HG03103 (cell line): ENCODE data around the gene MYLK.

Experiments used
- ATAC-seq: cut with Tn5 transposase; IDR thresholded peaks from one replicate; pipeline ENCODE4 v1.9.1; 2021; ENCODE audit warnings: low read depth; ENCODE audit not compliant: unreplicated experiment

Gene MYLK

GRCh38 chr3:123778991-123779622 is 105.0 kb downstream of the MYLK start:
- ATAC-seq = no peak

- ATAC-seq = no peak
These were observed 105.6 kb downstream of the MYLK start for GRCh38 chr3:123778525-123778924.

DNA sequence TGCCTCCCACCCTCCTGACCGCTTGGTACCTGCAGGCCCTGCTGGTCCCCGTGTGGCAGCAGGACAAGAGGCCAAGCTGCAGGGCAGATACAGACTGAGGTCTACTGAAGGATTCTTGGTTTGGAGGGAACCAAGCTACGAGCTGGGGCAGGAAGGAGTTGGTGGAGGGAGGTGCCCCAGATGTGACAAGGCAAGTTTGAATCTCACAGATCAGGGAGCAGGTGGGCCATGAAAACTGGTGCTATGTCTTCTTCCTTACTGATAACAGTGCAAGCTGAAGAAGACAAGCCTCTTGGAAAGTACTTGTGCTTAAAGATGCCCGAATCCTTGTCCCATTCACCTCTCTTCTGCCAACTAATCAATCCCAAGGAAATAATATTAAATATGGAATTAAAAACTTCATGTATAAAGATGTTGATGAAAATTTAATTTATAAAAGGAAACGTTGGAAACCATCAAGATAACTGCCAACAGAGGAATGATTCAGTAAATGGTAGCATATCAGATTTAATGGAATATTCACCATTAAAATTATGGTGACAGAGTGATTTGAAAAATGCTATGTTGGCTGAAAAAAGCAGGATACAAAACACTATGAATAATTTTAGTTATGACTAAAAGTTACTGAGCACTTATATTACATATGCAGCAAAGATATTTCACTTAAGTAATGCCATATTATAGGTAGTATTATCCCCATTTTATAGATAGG is 107.9 kb downstream of the MYLK start:
- no peak for ATAC-seq

GRCh38 chr3:123774474-123774873 is 109.7 kb downstream of the MYLK start:
- no peak for ATAC-seq

DNA sequence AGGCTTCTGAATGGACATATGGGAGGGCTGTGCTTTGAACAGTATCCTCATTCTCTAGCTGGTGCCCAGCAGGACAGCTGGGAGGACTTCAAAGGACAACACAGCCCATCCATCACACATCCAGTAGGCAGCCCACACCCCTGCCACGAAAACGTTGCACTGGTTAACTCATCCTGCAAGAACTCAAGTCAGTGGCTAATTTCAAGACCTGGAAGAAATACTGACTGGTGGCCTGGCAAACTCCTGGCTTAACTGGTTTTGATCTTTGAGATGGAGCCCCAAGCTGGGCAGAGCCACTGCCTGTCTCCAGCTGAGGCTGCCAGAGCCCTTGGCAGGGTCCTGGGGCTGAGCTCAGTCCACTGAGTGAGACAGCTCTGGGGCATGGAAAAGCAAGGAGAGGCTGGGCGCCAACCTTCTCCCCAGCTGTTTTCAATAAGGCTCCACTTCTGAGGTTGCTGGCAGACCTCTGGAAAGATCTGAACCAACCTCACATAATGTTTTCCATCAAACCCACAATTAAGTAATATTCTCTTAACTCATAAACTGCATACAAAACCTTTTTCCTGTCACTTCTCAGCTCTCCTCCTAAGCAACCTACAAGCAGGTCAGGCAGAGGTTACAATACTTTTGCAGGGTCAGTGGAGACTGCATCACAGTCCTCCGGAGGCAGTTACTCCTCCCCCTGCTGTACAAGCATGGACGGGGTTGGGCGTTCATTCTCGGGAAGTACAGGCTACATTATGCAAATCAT is 110.3 kb downstream of the MYLK start:
- no peak for ATAC-seq

- ATAC-seq = no peak
These were observed 114.8 kb downstream of the MYLK start for GRCh38 chr3:123769356-123769743.

DNA sequence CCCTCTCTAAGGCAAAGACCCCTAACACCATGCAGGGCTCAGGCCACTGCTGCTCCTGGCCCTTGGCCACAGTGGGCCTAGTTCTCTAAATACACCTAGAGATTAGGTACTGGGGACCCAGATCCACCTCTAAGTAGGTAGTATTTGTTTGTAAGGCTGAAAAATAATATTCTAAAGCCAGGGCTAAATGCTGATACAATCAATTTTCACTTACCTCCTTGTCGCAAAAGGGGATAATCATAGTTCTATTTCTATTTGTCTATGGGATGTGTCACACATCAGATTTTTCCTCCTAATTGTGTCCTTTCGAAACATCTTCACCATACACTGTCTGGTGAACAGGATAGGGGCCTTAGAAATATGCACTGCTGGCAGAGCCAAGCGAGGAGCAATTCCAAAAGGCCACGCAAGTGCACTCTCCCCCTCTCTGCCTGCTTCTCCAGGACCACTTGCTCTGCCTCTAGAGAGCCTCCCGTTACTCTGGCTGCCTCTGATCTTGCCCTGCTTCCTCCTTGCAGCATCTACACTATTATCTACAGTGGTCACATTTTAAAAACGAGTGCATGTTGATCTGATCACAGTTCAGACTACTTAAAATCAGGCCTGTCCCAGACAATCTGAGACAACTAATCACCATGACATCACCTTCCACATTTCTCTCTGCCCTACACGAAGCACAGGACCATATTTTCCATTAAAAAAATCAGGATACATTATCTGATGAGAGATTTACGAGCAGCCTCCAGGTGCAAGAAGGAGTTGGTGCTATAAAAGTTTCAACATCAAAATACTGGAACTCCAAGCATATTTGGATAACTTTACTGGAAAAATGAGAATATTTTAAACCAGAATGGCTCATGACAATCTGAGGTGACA is 115.4 kb downstream of the MYLK start:
- no peak for ATAC-seq

GRCh38 chr3:123767564-123768292 is 116.4 kb downstream of the MYLK start:
- ATAC-seq = no peak

DNA sequence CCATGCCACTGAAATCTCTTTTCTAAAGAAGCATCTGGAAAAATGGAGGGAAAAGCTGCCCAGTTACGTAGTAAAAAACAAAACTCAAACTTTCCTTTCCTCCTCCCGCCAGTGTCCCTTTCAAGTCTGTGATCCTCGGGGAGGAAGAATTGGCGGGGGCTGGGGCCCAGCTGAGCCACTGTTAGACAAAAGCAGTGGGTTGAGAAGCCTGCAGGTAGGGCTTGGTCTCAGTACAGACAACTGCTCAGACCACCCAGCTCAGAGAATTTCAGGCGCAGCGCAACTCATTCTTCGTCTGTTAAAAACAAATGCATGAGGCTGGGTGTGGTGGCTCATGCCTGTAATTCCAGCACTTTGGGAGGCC is 117.1 kb downstream of the MYLK start:
- no peak for ATAC-seq

GRCh38 chr3:123766193-123767008 is 117.7 kb downstream of the MYLK start:
- no peak for ATAC-seq

DNA sequence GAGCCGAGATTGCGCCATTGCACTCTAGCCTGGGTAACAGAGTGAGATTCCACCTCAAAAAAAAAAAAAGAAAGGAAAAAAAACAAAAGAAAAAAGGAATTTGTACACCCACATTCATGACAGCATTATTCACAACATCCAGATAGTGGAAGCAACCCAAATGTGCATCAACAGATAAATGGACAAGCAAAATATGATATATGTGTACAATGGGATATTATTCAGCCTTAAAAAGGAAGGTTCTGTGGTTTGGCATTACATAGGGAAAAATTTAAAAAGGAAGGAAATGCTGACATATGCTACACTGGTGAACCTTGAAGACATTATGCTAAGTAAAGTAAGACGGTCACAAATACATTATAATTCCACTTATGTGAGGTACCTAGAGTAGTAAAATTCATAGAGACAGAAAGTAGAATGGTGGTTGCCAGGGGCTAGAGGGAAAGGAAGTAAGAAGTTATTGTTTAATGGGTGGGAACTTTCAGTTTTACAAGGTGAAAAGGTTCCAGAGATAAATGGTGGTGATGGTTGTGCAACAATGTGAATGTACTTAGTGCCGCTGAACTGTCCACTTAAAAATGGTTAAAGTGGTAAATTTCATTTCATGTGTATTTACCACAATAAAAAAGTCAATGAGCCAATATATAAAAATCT is 118.5 kb downstream of the MYLK start:
- ATAC-seq = no peak

GRCh38 chr3:123764647-123765046 is 119.5 kb downstream of the MYLK start:
- no peak for ATAC-seq

GRCh38 chr3:123762805-123763204 is 121.3 kb downstream of the MYLK start:
- no peak for ATAC-seq

- ATAC-seq = no peak
These were observed 123.3 kb downstream of the MYLK start for GRCh38 chr3:123760817-123761216.

- ATAC-seq = no peak
These were observed 124.3 kb downstream of the MYLK start for GRCh38 chr3:123759871-123760270.

DNA sequence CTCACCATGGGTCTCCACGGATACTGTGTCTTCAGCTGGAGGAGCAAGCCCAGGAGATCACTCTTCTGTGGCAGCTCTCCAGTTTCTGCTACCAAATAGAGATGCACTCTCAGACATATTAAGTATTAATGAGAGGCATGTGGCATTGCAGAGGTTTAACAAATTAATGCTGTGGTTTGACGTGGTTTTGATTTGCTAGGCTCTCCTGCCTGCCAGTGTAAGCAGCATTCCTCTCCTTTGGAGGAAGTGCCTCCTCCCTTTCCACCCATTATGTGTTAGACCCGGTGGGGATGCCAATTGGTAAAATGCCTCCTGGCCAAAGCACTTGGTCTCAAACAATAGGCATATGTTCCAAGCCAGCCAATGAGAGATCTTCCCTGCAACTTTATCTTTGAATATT is 124.8 kb downstream of the MYLK start:
- no peak for ATAC-seq

DNA sequence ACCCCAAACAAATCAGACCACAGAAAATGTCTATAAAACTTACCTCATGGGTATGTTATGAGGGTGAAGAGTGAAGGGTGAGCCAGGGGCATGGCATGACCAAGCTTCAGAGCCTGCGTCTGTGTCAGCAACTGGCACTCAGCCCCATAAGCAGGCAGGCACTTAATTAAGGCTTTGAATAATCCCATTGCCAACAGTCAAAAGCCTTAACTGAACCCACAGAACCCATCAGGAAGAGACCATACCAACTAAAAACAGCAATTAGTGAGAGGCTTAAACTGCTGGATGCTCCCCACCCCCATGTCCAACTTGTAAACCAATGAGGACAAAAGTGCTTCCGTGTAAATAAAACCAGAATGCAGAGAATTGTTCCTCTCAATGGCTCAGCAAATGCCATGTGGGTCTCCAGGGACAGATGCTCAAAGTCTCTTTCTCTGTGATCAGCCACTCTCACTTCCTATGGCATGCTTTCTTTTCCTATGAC is 126.0 kb downstream of the MYLK start:
- ATAC-seq = no peak

DNA sequence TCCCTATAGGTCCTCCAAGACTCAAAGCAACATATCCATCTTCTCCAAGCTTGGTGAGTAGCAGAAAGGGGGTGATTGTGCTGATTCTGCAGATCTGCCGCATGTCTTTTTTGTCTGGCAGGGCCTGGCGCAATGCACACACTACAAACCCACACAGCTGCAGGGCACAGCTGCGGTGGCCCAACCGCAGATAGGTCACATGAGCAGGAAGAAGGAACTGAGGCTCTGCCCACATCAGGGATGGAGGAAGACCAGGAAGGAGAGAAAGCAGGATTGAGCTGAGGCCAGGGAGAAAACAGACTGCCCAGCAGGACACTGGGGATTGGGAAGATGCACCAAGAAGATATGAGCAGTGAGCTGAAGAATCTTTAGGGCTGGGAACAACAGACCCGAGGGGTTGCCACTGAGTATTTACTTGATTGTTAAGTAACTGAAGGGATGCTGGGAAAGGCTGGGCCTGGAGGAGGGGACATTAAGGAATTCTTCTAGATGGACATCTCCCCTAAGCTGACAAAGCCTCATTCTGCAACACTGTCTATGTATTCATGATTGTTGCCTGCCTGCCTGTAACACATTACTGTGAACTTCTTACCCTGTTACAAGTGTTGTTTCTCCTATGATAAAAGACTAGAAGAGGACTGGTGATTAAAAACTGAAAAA is 126.7 kb downstream of the MYLK start:
- no peak for ATAC-seq
